Measurements from ENCODE around the gene ESR2.
A peak's percentile ranks its signal among the peaks of the same experiment; 100 is the strongest.
"Not testable (repeated sequence)": the region's sequence is repeated elsewhere in the genome, so short reads cannot be mapped to it uniquely, and the experiment has no call there.

ESR2 gene

DNA sequence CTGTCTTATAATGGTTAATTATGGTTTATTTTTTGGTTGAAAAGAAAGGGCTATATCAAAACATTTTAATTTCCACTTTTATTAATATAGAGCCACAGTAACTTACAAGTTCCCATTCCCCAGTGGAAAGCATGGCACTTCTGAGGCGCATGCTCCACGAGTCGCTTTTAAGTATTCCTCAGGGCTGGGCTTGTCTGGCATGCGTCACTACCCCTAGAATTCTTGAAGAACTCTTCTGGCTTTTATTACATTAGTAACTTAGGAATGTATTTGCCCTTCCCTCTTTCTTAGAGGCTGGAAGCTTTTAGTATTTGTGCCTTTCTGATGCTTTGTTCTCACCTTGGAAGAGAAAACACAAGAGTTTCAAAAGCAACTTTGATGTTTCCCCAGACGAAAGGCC is 81.1 kb downstream of the ESR2 start:
- Histone ChIP-seq H2AFZ (ENCODE audit: low read depth, low read length) (no peak overlapping the region), H3K27me3 (ENCODE audit: low read depth, low read length) (no peaks in the 10 kb centered on the region; the same call in 1 of the 2 replicates), H3K36me3 (replicated peaks; ENCODE audit: low read depth, low read length) (peaks cover 22% of the 10 kb centered on the region), H3K4me2 (ENCODE audit: low read length) (no peak overlapping the region), H3K9ac (ENCODE audit: low read length) (no peak overlapping the region), H3K4me1 (ENCODE audit: low read length) (peaks cover 40% of the 10 kb centered on the region), H3K9me3 (ENCODE audit: insufficient read depth, low read length) (no peaks in the 10 kb centered on the region), H4K20me1 (ENCODE audit: insufficient read depth, low read length) (no peaks in the 10 kb centered on the region), H3K4me3 (ENCODE audit: low read length) (no peak overlapping the region), H3K79me2 (ENCODE audit: low read length) (no peaks in the 10 kb centered on the region), H3K27ac (ENCODE audit: low read length) (no peak overlapping the region)
- no peak for TF ChIP-seq EZH2phosphoT487 (IDR thresholded peaks at IDR 0.05; ENCODE audit: low read depth)
- TF ChIP-seq, protein P1, sequence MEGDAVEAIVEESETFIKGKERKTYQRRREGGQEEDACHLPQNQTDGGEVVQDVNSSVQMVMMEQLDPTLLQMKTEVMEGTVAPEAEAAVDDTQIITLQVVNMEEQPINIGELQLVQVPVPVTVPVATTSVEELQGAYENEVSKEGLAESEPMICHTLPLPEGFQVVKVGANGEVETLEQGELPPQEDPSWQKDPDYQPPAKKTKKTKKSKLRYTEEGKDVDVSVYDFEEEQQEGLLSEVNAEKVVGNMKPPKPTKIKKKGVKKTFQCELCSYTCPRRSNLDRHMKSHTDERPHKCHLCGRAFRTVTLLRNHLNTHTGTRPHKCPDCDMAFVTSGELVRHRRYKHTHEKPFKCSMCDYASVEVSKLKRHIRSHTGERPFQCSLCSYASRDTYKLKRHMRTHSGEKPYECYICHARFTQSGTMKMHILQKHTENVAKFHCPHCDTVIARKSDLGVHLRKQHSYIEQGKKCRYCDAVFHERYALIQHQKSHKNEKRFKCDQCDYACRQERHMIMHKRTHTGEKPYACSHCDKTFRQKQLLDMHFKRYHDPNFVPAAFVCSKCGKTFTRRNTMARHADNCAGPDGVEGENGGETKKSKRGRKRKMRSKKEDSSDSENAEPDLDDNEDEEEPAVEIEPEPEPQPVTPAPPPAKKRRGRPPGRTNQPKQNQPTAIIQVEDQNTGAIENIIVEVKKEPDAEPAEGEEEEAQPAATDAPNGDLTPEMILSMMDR (IDR thresholded peaks at IDR 0.05; ENCODE audit: low read depth, low read length): no peak

DNA sequence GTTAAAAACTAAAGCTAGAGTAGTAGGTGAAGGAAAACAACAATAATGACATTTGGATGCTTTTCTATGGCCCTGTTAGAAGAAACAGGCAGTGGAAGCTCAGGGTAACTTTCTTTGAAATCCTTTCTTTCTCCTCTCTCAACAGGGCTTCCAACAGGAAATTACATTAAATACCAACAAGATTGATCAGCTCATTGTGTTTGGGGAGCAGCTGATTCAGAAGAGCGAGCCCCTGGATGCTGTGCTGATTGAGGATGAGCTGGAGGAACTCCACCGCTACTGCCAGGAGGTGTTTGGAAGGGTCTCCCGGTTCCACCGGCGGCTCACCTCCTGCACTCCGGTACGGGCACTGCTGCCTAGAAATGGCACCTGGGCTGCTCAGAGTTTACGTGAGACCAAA is 81.5 kb downstream of the ESR2 start:
- Histone ChIP-seq H3K4me1 (ENCODE audit: low read length) (peaks cover 36% of the 10 kb centered on the region), H3K27ac (ENCODE audit: low read length) (no peak overlapping the region), H3K9me3 (ENCODE audit: insufficient read depth, low read length) (no peaks in the 10 kb centered on the region), H3K4me2 (ENCODE audit: low read length) (no peak overlapping the region), H3K27me3 (ENCODE audit: low read depth, low read length) (no peaks in the 10 kb centered on the region; the same call in 1 of the 2 replicates), H2AFZ (ENCODE audit: low read depth, low read length) (no peak overlapping the region), H3K79me2 (ENCODE audit: low read length) (no peaks in the 10 kb centered on the region), H3K36me3 (replicated peaks; ENCODE audit: low read depth, low read length) (peaks cover 22% of the 10 kb centered on the region), H3K9ac (ENCODE audit: low read length) (no peak overlapping the region), H4K20me1 (ENCODE audit: insufficient read depth, low read length) (no peaks in the 10 kb centered on the region), H3K4me3 (ENCODE audit: low read length) (no peak overlapping the region)
- TF ChIP-seq, protein P1 (IDR thresholded peaks at IDR 0.05; ENCODE audit: low read depth, low read length): no peak
- TF ChIP-seq EZH2phosphoT487 (IDR thresholded peaks at IDR 0.05; ENCODE audit: low read depth): no peak

DNA sequence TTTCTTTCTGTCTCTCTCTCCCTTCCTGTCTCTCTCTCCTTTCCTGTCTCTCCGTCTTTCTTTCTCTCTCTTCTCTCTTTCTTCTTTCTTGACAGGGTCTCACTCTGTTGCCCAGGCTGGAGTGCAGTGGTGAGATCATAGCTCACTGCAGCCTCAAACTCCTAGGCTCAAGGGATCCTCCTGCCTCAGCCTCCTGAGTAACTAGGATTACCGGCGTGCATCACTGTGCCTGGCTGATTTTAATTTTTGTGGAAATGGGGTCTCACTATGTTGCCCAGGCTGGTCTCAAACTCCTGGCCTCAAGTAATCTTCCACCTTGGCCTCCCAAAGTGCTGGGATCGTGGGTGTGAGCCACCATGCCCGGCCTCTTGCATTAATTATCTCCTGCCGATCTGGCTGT is 83.3 kb downstream of the ESR2 start:
- Histone ChIP-seq H3K36me3 (replicated peaks; ENCODE audit: low read depth, low read length) (peaks cover 12% of the 10 kb centered on the region), H3K4me2 (ENCODE audit: low read length) (peak overlapping the region; percentile 86)
- H3K9me3 ChIP-seq (ENCODE audit: insufficient read depth, low read length): not testable (repeated sequence)

DNA sequence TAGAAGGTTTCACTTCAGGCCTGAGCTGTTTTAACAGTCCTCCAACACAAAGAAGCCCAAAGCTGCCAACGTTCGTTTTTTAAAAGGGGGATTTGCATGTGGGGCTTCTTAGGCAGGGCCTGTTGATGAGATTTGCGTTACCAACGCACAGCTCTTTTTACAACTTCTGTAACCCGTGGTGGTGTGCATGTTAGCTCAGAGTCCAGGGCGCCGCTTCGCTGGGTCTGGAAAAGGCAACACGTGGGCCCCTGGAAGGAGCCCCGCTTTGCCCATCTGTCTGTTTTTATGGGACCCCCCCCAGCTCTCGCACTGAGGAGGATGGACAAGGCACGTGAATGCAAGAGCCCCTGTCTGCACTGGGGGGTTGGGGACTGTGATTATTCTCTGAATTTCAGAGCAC is 84.0 kb downstream of the ESR2 start:
- no peak for TF ChIP-seq EZH2phosphoT487 (IDR thresholded peaks at IDR 0.05; ENCODE audit: low read depth)
- TF ChIP-seq, protein P1 (IDR thresholded peaks at IDR 0.05; ENCODE audit: low read depth, low read length): no peak
- no peaks in the 10 kb centered on the region for H3K79me2 ChIP-seq (ENCODE audit: low read length)
- no peaks in the 10 kb centered on the region; the same call in 1 of the 2 replicates for H3K27me3 ChIP-seq (ENCODE audit: low read depth, low read length)
- H3K4me3 ChIP-seq (ENCODE audit: low read length): peak overlapping the region; percentile 70
- H3K4me2 ChIP-seq (ENCODE audit: low read length): peak overlapping the region; percentile 86
- H3K27ac ChIP-seq (ENCODE audit: low read length): peak overlapping the region; percentile 75
- peaks cover 9% of the 10 kb centered on the region for H3K36me3 ChIP-seq (replicated peaks; ENCODE audit: low read depth, low read length)
- H4K20me1 ChIP-seq (ENCODE audit: insufficient read depth, low read length): no peaks in the 10 kb centered on the region
- peak overlapping the region; percentile 53 for H3K9ac ChIP-seq (ENCODE audit: low read length)
- peak overlapping the region; percentile 44; the same call in 1 of the 2 replicates for H2AFZ ChIP-seq (ENCODE audit: low read depth, low read length)
- H3K4me1 ChIP-seq (ENCODE audit: low read length): peaks cover 35% of the 10 kb centered on the region
- no peaks in the 10 kb centered on the region for H3K9me3 ChIP-seq (ENCODE audit: insufficient read depth, low read length)

More for the DNA sequence above, 83.3 kb downstream of the ESR2 start:
- H3K79me2 ChIP-seq (ENCODE audit: low read length); H2AFZ ChIP-seq (ENCODE audit: low read depth, low read length); H4K20me1 ChIP-seq (ENCODE audit: insufficient read depth, low read length); H3K27me3 ChIP-seq (ENCODE audit: low read depth, low read length); H3K9ac ChIP-seq (ENCODE audit: low read length): not testable (repeated sequence)
- H3K4me3 ChIP-seq (ENCODE audit: low read length): peak overlapping the region; percentile 70
- H3K4me1 ChIP-seq (ENCODE audit: low read length): peaks cover 33% of the 10 kb centered on the region
- peak overlapping the region; percentile 75 for H3K27ac ChIP-seq (ENCODE audit: low read length)

All from OCI-LY3 (cell line).